HepG2 (cell line): ENCODE measurements around the gene SEH1L. TPM values are rescaled to one million over a fixed set of nuclear protein-coding genes. Genes with fewer than 3 reads are reported as not detected.

Source experiments
- ATAC-seq: fragments of 200-7000 bp; cut with Tn5 transposase; 3 replicates; pipeline ENCODE4 v1.9.1; 2020; ENCODE audit warnings: mild to moderate bottlenecking, moderate library complexity
- BruUV-seq: library from RNA; stranded (reverse); fragments of 400-500 nt; replicated peaks from 2 replicates; lab custom pipeline; 2021; lab: Mats Ljungman, UMichigan
- CTCF ChIA-PET: fragments of 300-600 bp; formaldehyde crosslinking; extraction: SDS; loops from one replicate; lab custom pipeline; 2021; ENCODE audit warnings: low total read pairs, inconsistent platforms, low intra/inter-chr PET ratio; lab: Yijun Ruan, JAX
- POLR2A ChIA-PET: fragments of 350-600 bp; sonication (Branson Sonifier 250); formaldehyde crosslinking; loops from one replicate; lab custom pipeline; 2020; ENCODE audit warnings: antibody characterized with exemption, inconsistent platforms; lab: Yijun Ruan, JAX
- DNase-seq: peaks from one replicate; pipeline ENCODE4 v3.0.0-alpha.2; 2015; ENCODE audit warnings: low spot score
- FAIRE-seq: peaks from 3 replicates; lab custom pipeline; 2011; peaks lifted over from hg19 to GRCh38; lab: Jason Lieb, UNC
- H2AFZ ChIP-seq: one replicate; pipeline ENCODE4 v1.6.1; 2011; ENCODE audit warnings: low read length, inconsistent platforms
- H3K27ac ChIP-seq: fragments of 300-600 bp; 3 replicates; pipeline ENCODE4 v1.8.0; 2011; ENCODE audit warnings: mixed run types, mild to moderate bottlenecking, mixed read lengths, low read length, inconsistent platforms; ENCODE audit not compliant: insufficient read depth; ENCODE audit errors: extremely low read length
- H3K27me3 ChIP-seq, 2 experiments: fragments of 200-600 bp in 1 of 2; 2 replicates in 1 of 2; 3 replicates in 1 of 2; pipeline versions ENCODE4 v1.6.0 to v1.8.0; 2011; ENCODE audit warnings: low read length in 2 of 2, mild to moderate bottlenecking in 2 of 2, moderate library complexity in 2 of 2, inconsistent platforms in 1 of 2; ENCODE audit not compliant: insufficient read depth in 2 of 2, control insufficient read depth in 1 of 2
- H3K36me3 ChIP-seq, 2 experiments: fragments of 200-600 bp in 1 of 2; replicated peaks in 1 of 2; 2 replicates in 1 of 2; 3 replicates in 1 of 2; pipeline versions ENCODE4 v1.5.1 to v1.8.0; 2011; ENCODE audit warnings: low read length in 2 of 2, inconsistent platforms in 1 of 2; ENCODE audit not compliant: insufficient read depth in 2 of 2, control insufficient read depth in 1 of 2
- H3K4me1 ChIP-seq: 2 replicates; pipeline ENCODE4 v1.5.1; 2012; ENCODE audit warnings: low read length, inconsistent platforms; ENCODE audit not compliant: insufficient read depth
- H3K4me2 ChIP-seq: 2 replicates; pipeline ENCODE4 v1.6.0; 2011; ENCODE audit warnings: low read depth, low read length, inconsistent platforms
- H3K4me3 ChIP-seq, 3 experiments: fragments of 200-600 bp in 1 of 3; sonication (generic), shearing (Covaris generic) in 1 of 3; replicated peaks in 1 of 3; 2 replicates each; pipeline ENCODE4 v1.5.1; 2011 to 2016; ENCODE audit warnings: low read length in 3 of 3, inconsistent platforms in 2 of 3, low read depth in 2 of 3, mild to moderate bottlenecking in 2 of 3, control low read depth in 1 of 3, mixed read lengths in 1 of 3; ENCODE audit not compliant: insufficient read depth in 1 of 3
- H3K79me2 ChIP-seq: one replicate; pipeline ENCODE4 v1.6.1; 2011; ENCODE audit warnings: low read length, inconsistent platforms; ENCODE audit not compliant: insufficient read depth
- H3K9ac ChIP-seq: 2 replicates; pipeline ENCODE4 v1.6.0; 2011; ENCODE audit warnings: mild to moderate bottlenecking, low read depth, low read length, inconsistent platforms; ENCODE audit not compliant: insufficient read depth
- H3K9me3 ChIP-seq: 2 replicates; pipeline ENCODE4 v1.5.1; 2012; ENCODE audit warnings: mild to moderate bottlenecking, low read length
- H4K20me1 ChIP-seq: 2 replicates; pipeline ENCODE4 v1.6.0; 2011; ENCODE audit warnings: inconsistent platforms, mild to moderate bottlenecking, low read length, moderate library complexity; ENCODE audit not compliant: insufficient read depth
- ASH2L ChIP-seq: fragments of 300-600, 200-600 bp; sonication (generic); IDR thresholded peaks from 2 replicates; pipeline ENCODE4 v1.7.0; 2017; ENCODE audit warnings: low read depth, mild to moderate bottlenecking, moderate library complexity, mixed read lengths, low read length; ENCODE audit not compliant: insufficient read length
- CREM ChIP-seq, 2 experiments: sonication (generic) in 1 of 2; formaldehyde crosslinking in 1 of 2; IDR thresholded peaks; 2 replicates each; pipeline versions ENCODE4 v1.4.0 to v1.6.1; 2016 to 2020; ENCODE audit warnings: antibody characterized with exemption in 1 of 2, mild to moderate bottlenecking in 1 of 2, missing genetic modification reagents in 1 of 2
- CTCF ChIP-seq: sonication (generic); formaldehyde crosslinking; IDR thresholded peaks from 2 replicates; pipeline ENCODE4 v1.5.0; 2020; ENCODE audit warnings: mild to moderate bottlenecking, missing genetic modification reagents, moderate library complexity
- ESRRA ChIP-seq: sonication (generic); formaldehyde crosslinking; IDR thresholded peaks from 2 replicates; pipeline ENCODE4 v1.5.1; 2020; ENCODE audit warnings: mild to moderate bottlenecking, low read depth, missing genetic modification reagents
- FOSL2 ChIP-seq: sonication (generic); formaldehyde crosslinking; IDR thresholded peaks from 2 replicates; pipeline ENCODE4 v1.4.0; 2020; ENCODE audit warnings: missing genetic modification reagents
- FOXK1 ChIP-seq: sonication (generic); formaldehyde crosslinking; IDR thresholded peaks from 2 replicates; pipeline ENCODE4 v1.4.0; 2020; ENCODE audit warnings: low read depth, missing genetic modification reagents, borderline replicate concordance
- FOXP4 ChIP-seq: sonication (generic); formaldehyde crosslinking; IDR thresholded peaks from 2 replicates; pipeline ENCODE4 v1.4.0; 2020; ENCODE audit warnings: missing genetic modification reagents
- NR1H2 ChIP-seq: sonication (generic); formaldehyde crosslinking; IDR thresholded peaks from 2 replicates; pipeline ENCODE4 v1.8.1; 2022; ENCODE audit warnings: low read depth, missing genetic modification reagents, borderline replicate concordance
- POLR2A ChIP-seq, 2 experiments: IDR thresholded peaks; 2 replicates each; pipeline ENCODE4 v1.6.1; 2011; ENCODE audit warnings: low read depth in 2 of 2, low read length in 2 of 2, mild to moderate bottlenecking in 1 of 2, moderate library complexity in 1 of 2; ENCODE audit not compliant: insufficient read depth in 1 of 2
- PRPF4 ChIP-seq: fragments of 200-400 bp; formaldehyde crosslinking; IDR thresholded peaks from 2 replicates; pipeline ENCODE4 v1.6.1; 2016; ENCODE audit warnings: low read length, low read depth; ENCODE audit not compliant: poor library complexity, severe bottlenecking
- RAD21 ChIP-seq: fragments of 450-650 bp; formaldehyde crosslinking; IDR thresholded peaks from 2 replicates; pipeline ENCODE4 v1.5.0; 2020; ENCODE audit warnings: mild to moderate bottlenecking
- STAG1 ChIP-seq: sonication (generic); formaldehyde crosslinking; IDR thresholded peaks from 2 replicates; pipeline ENCODE4 v1.4.0; 2020; ENCODE audit warnings: missing genetic modification reagents
- TBL1XR1 ChIP-seq: fragments of 150-350 bp; IDR thresholded peaks from 2 replicates; pipeline ENCODE4 v1.6.1; 2014; ENCODE audit warnings: borderline replicate concordance, low read length; ENCODE audit not compliant: partially characterized antibody
- USF2 ChIP-seq, 2 experiments: sonication (generic) in 1 of 2; formaldehyde crosslinking in 1 of 2; IDR thresholded peaks; 2 replicates each; pipeline versions ENCODE4 v1.5.1 to v1.6.1; 2011 to 2020; ENCODE audit warnings: borderline replicate concordance in 1 of 2, low read depth in 1 of 2, low read length in 1 of 2, mild to moderate bottlenecking in 1 of 2, missing genetic modification reagents in 1 of 2, moderate library complexity in 1 of 2
- YY1 ChIP-seq: IDR thresholded peaks from 2 replicates; pipeline ENCODE4 v1.6.1; 2011; ENCODE audit warnings: low read length, low read depth, moderate library complexity, mild to moderate bottlenecking; ENCODE audit not compliant: insufficient read depth, insufficient replicate concordance
- ZBTB7A ChIP-seq: sonication (generic); formaldehyde crosslinking; IDR thresholded peaks from 2 replicates; pipeline ENCODE4 v1.8.0; 2022; ENCODE audit warnings: mild to moderate bottlenecking, missing genetic modification reagents
- ZNF644 ChIP-seq: IDR thresholded peaks from 2 replicates; pipeline ENCODE4 v1.6.1; 2016; ENCODE audit warnings: low read depth
- ZSCAN30 ChIP-seq: sonication (generic); formaldehyde crosslinking; IDR thresholded peaks from 2 replicates; pipeline ENCODE4 v1.5.0; 2020; ENCODE audit warnings: mild to moderate bottlenecking, missing genetic modification reagents
- WGBS: methylation state at CpG from one replicate; pipeline ENCODE4 v1.1.6; 2017; ENCODE audit warnings: low lambda C conversion rate; 5-methylcytosine and 5-hydroxymethylcytosine counted together
- in situ Hi-C: cut with HindIII; loops from 2 replicates; pipeline ENCODE4 v1.10.0; 2017; ENCODE audit warnings: low pct_unique_long_range_greater_than_20kb; ENCODE audit not compliant: extremely low pct_ligation_motif_present
- intact Hi-C: fragments of 100-400 bp; cut with micrococcal nuclease; formaldehyde crosslinking; loops from one replicate; pipeline ENCODE4 v1.10.0; 2022; ENCODE audit not compliant: unreplicated experiment
- polyA plus RNA-seq, 8 experiments: library from polyadenylated mRNA; depleted of rRNA in 3 of 8; stranded (reverse) in 7 of 8; unstranded in 1 of 8; fragments of >200 nt; fragmentation: Illumina TruSeq in 4 of 8; extraction: Trizol in 4 of 8; gene quantifications; 2 replicates each; pipeline versions ENCODE4 v1.2.1 to v1.2.3, GENCODE V29; 2011 to 2016; ENCODE audit warnings: low read depth in 4 of 8, missing spikeins in 1 of 8, mixed read lengths in 1 of 8; ENCODE audit not compliant: insufficient read depth in 1 of 8
- total RNA-seq, 5 experiments: library from RNA; depleted of rRNA; stranded (reverse); fragments of >200 nt; fragmentation: Illumina TruSeq; extraction: Trizol; gene quantifications; 2 replicates each; pipeline ENCODE4 v1.2.3, GENCODE V29; 2016; ENCODE audit warnings: low read depth in 1 of 5

Gene SEH1L
- total and polyA plus RNA-seq, 2 of the 13 experiments (the other 11 are each of a cell fraction or from before 2014, with no cell fraction given) = 59.6 to 63.5 TPM

- TF ChIP-seq CTCF (CRISPR knock-in tag) (peak; percentile 68), ZSCAN30 (CRISPR knock-in tag) (no peak), RAD21 (CRISPR knock-in tag) (peak; percentile 14; the same call in 1 of the 2 replicates), CREM (IDR thresholded peaks at IDR 0.05) (no peak), CREM (CRISPR knock-in tag; IDR thresholded peaks at IDR 0.05) (no peak), ASH2L (no peak), FOXP4 (no peak), STAG1 (CRISPR knock-in tag) (peak; percentile 53), FOSL2 (CRISPR knock-in tag) (peak; percentile 47; the same call in 1 of the 2 replicates)
Observed at GRCh38 chr18:13003466-13003896, 55.7 kb downstream of the SEH1L start (continued).

- Histone ChIP-seq H4K20me1 (no peaks in the 10 kb centered on the region), H3K4me2 (no peak overlapping the region), H3K9me3 (no peaks in the 10 kb centered on the region), H3K36me3 (peaks cover 7 to 52% of the 10 kb centered on the region in 2 experiments; a peak in 4 of 5 replicates), H3K79me2 (peaks cover 5% of the 10 kb centered on the region), H3K27me3 (no peaks in the 10 kb centered on the region; a peak in 1 of 5 replicates), H3K4me3 (no peak overlapping the region), H2AFZ (no peak overlapping the region), H3K27ac (no peak overlapping the region), H3K9ac (no peak overlapping the region), H3K4me1 (no peaks in the 10 kb centered on the region)
- FAIRE-seq (no peak), ATAC-seq (no peak), DNase-seq (no peak)
- ChIA-PET POLR2A (no interaction called here), CTCF (no interaction called here)
- intact Hi-C loops (no loop called here), in situ Hi-C loops (loop anchor here (25.0 kb wide), 1 partner anchor 633 kb away; no protein-coding TSS in a partner anchor)
- WGBS = 98% methylated on average over 8 of the region's 8 CpGs
- no TSS peak for BruUV-seq
- TF ChIP-seq POLR2A (IDR thresholded peaks at IDR 0.05; ENCODE audit: insufficient read depth in 1 of 2, low read depth in 2 of 2, low read length in 2 of 2) (no peak), ZBTB7A (CRISPR knock-in tag) (no peak), NR1H2 (CRISPR knock-in tag) (no peak), PRPF4 (no peak), YY1 (no peak), TBL1XR1 (no peak), USF2 (IDR thresholded peaks at IDR 0.05; ENCODE audit: low read depth, low read length) (no peak), USF2 (CRISPR knock-in tag; IDR thresholded peaks at IDR 0.05; ENCODE audit: borderline replicate concordance) (no peak), ZNF644 (CRISPR knock-in tag) (no peak), ESRRA (CRISPR knock-in tag) (no peak), FOXK1 (CRISPR knock-in tag) (no peak)
Observed at GRCh38 chr18:13004396-13004795, 56.6 kb downstream of the SEH1L start.
